NCI-H345 treated with DMSO at 0.1 percent for 48 hours (cell line): ENCODE results near the gene DPF3.

Experiments used
- DNase-seq: peaks from one replicate; lab custom pipeline; 2025; ENCODE audit not compliant: unreplicated experiment; lab: John Stamatoyannopoulos, UW

DPF3 gene

DNA sequence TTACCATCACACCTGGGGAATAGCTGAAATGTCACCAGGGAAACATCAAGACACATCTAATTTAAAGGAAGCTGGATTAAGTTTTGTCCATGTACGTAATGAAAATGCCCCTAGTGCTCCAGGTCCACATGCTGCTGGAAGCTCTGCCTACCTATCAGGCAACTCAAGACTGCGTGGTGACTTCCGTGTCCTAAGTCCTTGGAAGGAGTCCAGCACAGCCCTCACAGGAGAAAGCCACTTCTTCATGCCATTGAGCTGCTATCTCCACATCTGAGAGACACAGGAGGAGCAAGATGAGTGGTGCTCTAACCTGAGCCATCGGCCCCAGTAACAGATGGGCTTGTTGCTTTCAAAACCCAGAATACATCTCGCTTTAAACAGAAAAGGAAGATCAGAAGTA lies 316.4 kb downstream of the DPF3 start:
- DNase-seq, result no peak

- no peak for DNase-seq
These were observed 317.6 kb downstream of the DPF3 start for GRCh38 chr14:72576258-72576657.

- DNase-seq, result no peak
These were observed 319.2 kb downstream of the DPF3 start for GRCh38 chr14:72574715-72575114.

GRCh38 chr14:72573725-72574417 lies 320.0 kb downstream of the DPF3 start:
- DNase-seq, result no peak
